Ovary (tissue), 9 donors: Measurements from ENCODE around the gene PRR36. TPM values are rescaled to one million over a fixed set of nuclear protein-coding genes. Genes with fewer than 3 reads are reported as not detected.

Source experiments
- DNase-seq, 5 donors: peaks; one replicate each; pipeline ENCODE4 v3.0.0-alpha.2; 2019 to 2020
- H3K27ac ChIP-seq, 2 donors: fragments of 200-600 bp; one replicate each; pipeline versions ENCODE4 v1.5.1 to v1.8.0; 2019 to 2022
- H3K27me3 ChIP-seq: fragments of 200-600 bp; one replicate; pipeline ENCODE4 v1.8.0; 2022
- H3K36me3 ChIP-seq: fragments of 200-600 bp; sonication (generic); one replicate; pipeline ENCODE4 v1.5.1; 2019
- H3K4me1 ChIP-seq: one replicate; pipeline ENCODE4 v1.8.1; 2013; ENCODE audit warnings: mild to moderate bottlenecking, moderate library complexity; ENCODE audit not compliant: insufficient read depth
- H3K4me3 ChIP-seq: fragments of 200-600 bp; sonication (generic); one replicate; pipeline ENCODE4 v1.5.1; 2017
- H3K9me3 ChIP-seq, 2 donors: fragments of 200-600 bp in 1 of 2; sonication (generic) in 1 of 2; one replicate each; pipeline versions ENCODE4 v1.5.1 to v1.8.1; 2013 to 2019; ENCODE audit warnings: mild to moderate bottlenecking in 1 of 2, moderate library complexity in 1 of 2
- CTCF ChIP-seq, 3 donors: fragments of 450-650 bp in 2 of 3; fragments of 200-600 bp in 1 of 3; IDR thresholded peaks; one replicate each; pipeline versions ENCODE4 v1.5.1 to v1.8.0; 2016 to 2022; ENCODE audit warnings: antibody characterized with exemption in 3 of 3, mild to moderate bottlenecking in 1 of 3
- EP300 ChIP-seq: sonication (generic); formaldehyde crosslinking; IDR thresholded peaks from one replicate; pipeline ENCODE4 v1.6.1; 2017; ENCODE audit warnings: antibody characterized with exemption
- POLR2A ChIP-seq: fragments of 450-650 bp; IDR thresholded peaks from one replicate; pipeline ENCODE4 v1.6.1; 2017; ENCODE audit warnings: antibody characterized with exemption, mild to moderate bottlenecking, moderate library complexity
- WGBS, 3 donors: extraction: QIAGEN DNeasy Blood & Tissue Kit in 1 of 3; methylation state at CpG; one replicate each; pipeline versions ENCODE4 v1.1.5 to v1.1.7; 2013 to 2017; 5-methylcytosine and 5-hydroxymethylcytosine counted together
- intact Hi-C, 4 donors: fragments of 100-400 bp; cut with DNase I; formaldehyde crosslinking; loops; one replicate each; pipeline versions ENCODE4 v1.11.0 to v1.15.1; 2022 to 2023
- polyA plus RNA-seq, 2 donors: library from polyadenylated mRNA; stranded (reverse); fragments of 200-250 nt in 1 of 2; fragments of 350-450 nt in 1 of 2; fragmentation: Illumina TruSeq in 1 of 2; extraction: RNeasy Lipid Tissue Mini Kit (QIAGEN cat#74804) in 1 of 2; gene quantifications; one replicate each; pipeline ENCODE4 v1.2.3, GENCODE V29; 2013 to 2014
- total RNA-seq, 7 donors: library from RNA; depleted of rRNA in 2 of 7; stranded (reverse); fragments of >200 nt in 2 of 7; fragmentation: NEBNext Ultra II Directional in 3 of 7; extraction: Animal tissue kit (Norgen Biotek cat#: 25700) in 3 of 7; gene quantifications; one replicate each; pipeline versions ENCODE4 v1.1.0 to v1.2.4, GENCODE V29; 2016 to 2023
- donor health status: DM: no; HTN: no; CAD: no; lungs with moderate emphysema.
- donor health status: DM: no; HTN: no; CAD: no.
- donor health status: Bipolar disorder and iron deficiency.
- donor health status: DM: yes; HTN: yes; CAD: no.
- donor health status: DM: no; HTN: no; CAD: no.
- donor health status: DM: yes; HTN: yes; CAD: no.

PRR36 gene
- total and polyA plus RNA-seq, 9 donors: 0.05 to 2.2 (median 0.60) TPM

GRCh38 chr19:7911508-7912143 lies 37.4 kb upstream of the PRR36 start:
- TF ChIP-seq EP300: no peak
- no peak for TF ChIP-seq CTCF (IDR thresholded peaks at IDR 0.05)
- TF ChIP-seq POLR2A: no peak
- WGBS, 3 donors: 85 to 87% (median 87%) methylated on average over 18 of the region's 18 CpGs
- Histone ChIP-seq H3K27me3 (peaks cover 6% of the 10 kb centered on the region), H3K36me3 (no peaks in the 10 kb centered on the region), H3K27ac (no peak overlapping the region), H3K4me3 (no peak overlapping the region), H3K4me1 (peaks cover 3% of the 10 kb centered on the region), H3K9me3 (no peaks in the 10 kb centered on the region)
- peak in 3 of 5 donors; percentile 11 to 38 (median 25) for DNase-seq
- intact Hi-C loops: no loop called here

GRCh38 chr19:7910321-7911161 lies 36.4 kb upstream of the PRR36 start:
- H3K27ac ChIP-seq: no peak overlapping the region
- peak in 3 of 5 donors; percentile 30 to 43 (median 33) for DNase-seq
- peaks cover 1% of the 10 kb centered on the region for H3K27me3 ChIP-seq
- no peaks in the 10 kb centered on the region for H3K9me3 ChIP-seq
- TF ChIP-seq EP300 (no peak), CTCF (IDR thresholded peaks at IDR 0.05) (no peak), POLR2A (no peak)
- no peaks in the 10 kb centered on the region for H3K36me3 ChIP-seq
- 87 to 93% (median 90%) methylated on average over 49 to 54 of the region's 54 CpGs for WGBS, 3 donors
- intact Hi-C loops: no loop called here
- H3K4me1 ChIP-seq: peaks cover 4% of the 10 kb centered on the region
- H3K4me3 ChIP-seq: no peak overlapping the region

- Histone ChIP-seq H3K27me3 (no peaks in the 10 kb centered on the region), H3K36me3 (no peaks in the 10 kb centered on the region), H3K9me3 (no peaks in the 10 kb centered on the region), H3K4me1 (peaks cover 10% of the 10 kb centered on the region), H3K4me3 (no peak overlapping the region), H3K27ac (no peak overlapping the region)
- peak in 3 of 5 donors; percentile 23 to 34 (median 24) for DNase-seq
- intact Hi-C loops: no loop called here
- WGBS, 3 donors: 84 to 93% (median 91%) methylated on average over 10 to 21 of the region's 21 CpGs
- TF ChIP-seq CTCF (IDR thresholded peaks at IDR 0.05): no peak
- no peak for TF ChIP-seq EP300
- TF ChIP-seq POLR2A: no peak
These were observed 35.4 kb upstream of the PRR36 start for GRCh38 chr19:7909471-7910067.

- Histone ChIP-seq H3K27me3 (no peaks in the 10 kb centered on the region), H3K9me3 (no peaks in the 10 kb centered on the region), H3K36me3 (no peaks in the 10 kb centered on the region), H3K27ac (no peak overlapping the region), H3K4me1 (peaks cover 13% of the 10 kb centered on the region), H3K4me3 (no peak overlapping the region)
- DNase-seq: peak in 3 of 5 donors; percentile 23 to 35 (median 31)
- intact Hi-C loops: no loop called here
- 86 to 90% (median 88%) methylated on average over 17 to 19 of the region's 19 CpGs for WGBS, 3 donors
- TF ChIP-seq EP300 (no peak), POLR2A (no peak), CTCF (IDR thresholded peaks at IDR 0.05) (no peak)
These were observed 34.7 kb upstream of the PRR36 start for GRCh38 chr19:7908742-7909461.
